ENCODE data around the gene CHST11.

The CHST11 gene

GRCh38 chr12:104707794-104708558, 251.2 kb downstream of the CHST11 start:
- no peaks in the 10 kb centered on the region for H3K79me2 ChIP-seq (ENCODE audit: control insufficient read depth, low read length)
- no peak for TF ChIP-seq EZH2phosphoT487 (IDR thresholded peaks at IDR 0.05; ENCODE audit: borderline replicate concordance, low read length)
- no peak for TF ChIP-seq CTCF (IDR thresholded peaks at IDR 0.05; ENCODE audit: low read depth, low read length, poor library complexity, severe bottlenecking)

DNA sequence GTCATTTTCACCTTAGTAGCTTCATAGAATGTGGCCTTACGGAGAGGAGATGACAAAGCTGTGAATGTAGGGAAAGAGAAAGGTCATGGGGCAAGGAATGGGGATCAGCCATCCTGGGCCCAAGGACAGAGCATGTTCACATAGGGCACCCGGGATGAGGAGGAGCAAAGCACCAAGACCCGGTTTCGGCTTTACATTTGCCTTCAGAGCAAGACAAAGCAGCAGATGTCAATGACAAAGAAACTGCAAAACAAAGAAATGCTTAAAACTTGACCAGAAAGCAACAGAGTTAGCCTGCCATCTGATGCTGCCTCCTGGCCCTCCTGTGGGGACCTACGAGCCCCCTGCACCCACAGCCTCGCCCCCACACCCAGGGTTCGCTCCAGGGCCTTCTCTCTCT, 252.1 kb downstream of the CHST11 start:
- H3K9me3 ChIP-seq (ENCODE audit: control insufficient read depth, insufficient read depth, low read length): no peaks in the 10 kb centered on the region
- H3K4me2 ChIP-seq (ENCODE audit: low read length): no peak overlapping the region
- H3K9me2 ChIP-seq (replicated peaks; ENCODE audit: control insufficient read depth, low read length): no peaks in the 10 kb centered on the region
- no peaks in the 10 kb centered on the region for H3K36me3 ChIP-seq (ENCODE audit: control insufficient read depth, low read length)
- H3K27ac ChIP-seq (ENCODE audit: low read depth, low read length): no peak overlapping the region
- peaks cover 1% of the 10 kb centered on the region; the same call in 1 of the 2 replicates for H4K20me1 ChIP-seq (ENCODE audit: control insufficient read depth, insufficient read depth, low read depth, low read length)
- no peaks in the 10 kb centered on the region for H3F3A ChIP-seq (ENCODE audit: control insufficient read depth, insufficient read depth)
- H3K4me3 ChIP-seq (ENCODE audit: low read length): no peak overlapping the region
- H3K79me2 ChIP-seq (ENCODE audit: control insufficient read depth, low read length): no peaks in the 10 kb centered on the region
- no peaks in the 10 kb centered on the region for H3K4me1 ChIP-seq (ENCODE audit: control insufficient read depth, low read length)
- no peaks in the 10 kb centered on the region for H3K27me3 ChIP-seq (ENCODE audit: control insufficient read depth, low read length)
- TF ChIP-seq EZH2phosphoT487 (IDR thresholded peaks at IDR 0.05; ENCODE audit: borderline replicate concordance, low read length) (no peak), CTCF (IDR thresholded peaks at IDR 0.05; ENCODE audit: low read depth, low read length, poor library complexity, severe bottlenecking) (no peak)

More at GRCh38 chr12:104707794-104708558, 251.2 kb downstream of the CHST11 start:
- no peak overlapping the region for H3K4me3 ChIP-seq (ENCODE audit: low read length)
- no peaks in the 10 kb centered on the region for H3K36me3 ChIP-seq (ENCODE audit: control insufficient read depth, low read length)
- no peaks in the 10 kb centered on the region for H3K9me3 ChIP-seq (ENCODE audit: control insufficient read depth, insufficient read depth, low read length)
- H3K4me2 ChIP-seq (ENCODE audit: low read length): no peak overlapping the region
- H3K27ac ChIP-seq (ENCODE audit: low read depth, low read length): no peak overlapping the region
- no peaks in the 10 kb centered on the region for H3K9me2 ChIP-seq (replicated peaks; ENCODE audit: control insufficient read depth, low read length)
- H3K4me1 ChIP-seq (ENCODE audit: control insufficient read depth, low read length): no peaks in the 10 kb centered on the region
- H3F3A ChIP-seq (ENCODE audit: control insufficient read depth, insufficient read depth): no peaks in the 10 kb centered on the region
- peaks cover 2% of the 10 kb centered on the region; the same call in 1 of the 2 replicates for H4K20me1 ChIP-seq (ENCODE audit: control insufficient read depth, insufficient read depth, low read depth, low read length)
- no peaks in the 10 kb centered on the region for H3K27me3 ChIP-seq (ENCODE audit: control insufficient read depth, low read length)

DNA sequence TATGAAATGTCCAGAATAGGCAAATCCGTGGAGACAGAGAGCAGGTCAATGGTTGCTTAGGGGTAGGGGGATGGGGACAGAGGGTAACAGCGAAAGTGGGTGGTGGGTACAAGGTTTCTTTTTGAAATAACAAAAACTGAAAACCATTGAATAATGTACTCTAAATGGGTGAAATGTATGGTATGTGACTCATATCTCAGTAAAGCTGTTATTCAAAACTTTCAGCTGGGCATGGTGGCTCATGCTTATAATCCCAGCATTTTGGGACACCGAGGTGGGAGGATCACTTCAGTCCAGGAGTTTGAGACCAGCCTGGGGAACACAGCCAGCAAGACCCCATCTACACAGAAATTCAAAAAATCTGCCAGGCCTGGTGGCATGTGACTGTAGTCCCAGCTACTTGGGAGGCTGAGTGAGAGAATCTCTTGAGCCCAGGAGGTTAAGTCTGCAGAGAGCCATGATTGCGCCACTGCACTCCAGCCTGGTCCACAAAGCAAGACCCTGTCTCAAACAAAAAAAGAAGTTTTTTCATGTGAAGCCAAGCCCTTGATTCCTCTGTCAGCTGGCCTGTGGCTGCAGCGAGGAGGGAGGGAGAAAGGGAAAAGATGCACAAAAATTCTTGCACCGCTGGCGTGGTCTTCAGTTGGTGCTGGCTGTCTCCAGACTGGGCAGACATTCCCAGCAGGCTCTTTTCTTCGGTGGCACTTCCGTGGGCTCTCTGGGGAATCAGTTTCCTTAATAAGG, 253.1 kb downstream of the CHST11 start:
- H3K27ac ChIP-seq (ENCODE audit: low read depth, low read length): no peak overlapping the region
- no peaks in the 10 kb centered on the region for H4K20me1 ChIP-seq (ENCODE audit: control insufficient read depth, insufficient read depth, low read depth, low read length)
- H3K4me1 ChIP-seq (ENCODE audit: control insufficient read depth, low read length): no peaks in the 10 kb centered on the region
- H3K4me3 ChIP-seq (ENCODE audit: low read length): no peak overlapping the region
- no peaks in the 10 kb centered on the region for H3K36me3 ChIP-seq (ENCODE audit: control insufficient read depth, low read length)
- H3K27me3 ChIP-seq (ENCODE audit: control insufficient read depth, low read length): no peaks in the 10 kb centered on the region
- no peaks in the 10 kb centered on the region for H3K9me3 ChIP-seq (ENCODE audit: control insufficient read depth, insufficient read depth, low read length)
- no peak for TF ChIP-seq EZH2phosphoT487 (IDR thresholded peaks at IDR 0.05; ENCODE audit: borderline replicate concordance, low read length)
- H3K79me2 ChIP-seq (ENCODE audit: control insufficient read depth, low read length): no peaks in the 10 kb centered on the region
- no peak overlapping the region for H3K4me2 ChIP-seq (ENCODE audit: low read length)
- H3F3A ChIP-seq (ENCODE audit: control insufficient read depth, insufficient read depth): no peaks in the 10 kb centered on the region
- H3K9me2 ChIP-seq (replicated peaks; ENCODE audit: control insufficient read depth, low read length): no peaks in the 10 kb centered on the region

Measured in DOHH2 (cell line).